CD4-positive, alpha-beta T cell (primary cell): Measurements from ENCODE around the gene CYP11A1. TPM values are rescaled to one million over a fixed set of nuclear protein-coding genes. Genes with fewer than 3 reads are reported as not detected.

Experiments used
- ATAC-seq: fragments of 200-7000 bp; cut with Tn5 transposase; one replicate; pipeline ENCODE4 v1.10.0; 2022; ENCODE audit warnings: mild to moderate bottlenecking; ENCODE audit not compliant: poor library complexity
- CTCF ChIA-PET: fragments of 350-600 bp; sonication (Branson Sonifier 250); formaldehyde crosslinking; loops from one replicate; lab custom pipeline; 2021; ENCODE audit warnings: antibody characterized with exemption, inconsistent platforms; lab: Charles Lee
- POLR2A ChIA-PET: fragments of 350-600 bp; sonication (Branson Sonifier 250); formaldehyde crosslinking; loops from one replicate; lab custom pipeline; 2021; ENCODE audit warnings: antibody characterized with exemption, inconsistent platforms; lab: Charles Lee
- DNase-seq, 14 experiments: peaks; one replicate each; pipeline ENCODE4 v3.0.0-alpha.2; 2013 to 2020; ENCODE audit warnings: mixed read lengths in 2 of 14
- H3K27ac ChIP-seq, 2 donors: one replicate each; pipeline versions ENCODE4 v1.5.1 to v1.7.0; 2013; ENCODE audit warnings: low read length in 2 of 2, low read depth in 1 of 2, mild to moderate bottlenecking in 1 of 2
- H3K27me3 ChIP-seq, 2 experiments: 1 replicate in 1 of 2; 2 replicates in 1 of 2; pipeline versions ENCODE4 v1.6.1 to v1.7.0; 2013; ENCODE audit warnings: low read length in 2 of 2, control low read depth in 1 of 2, mild to moderate bottlenecking in 1 of 2, moderate library complexity in 1 of 2; ENCODE audit not compliant: insufficient read depth in 2 of 2, control insufficient read depth in 1 of 2
- H3K36me3 ChIP-seq: one replicate; pipeline ENCODE4 v1.6.1; 2013; ENCODE audit warnings: low read length, control low read depth; ENCODE audit not compliant: insufficient read depth
- H3K4me1 ChIP-seq: one replicate; pipeline ENCODE4 v1.6.1; 2013; ENCODE audit warnings: low read length, control low read depth; ENCODE audit not compliant: insufficient read depth
- H3K4me3 ChIP-seq: one replicate; pipeline ENCODE4 v1.5.1; 2013; ENCODE audit warnings: mild to moderate bottlenecking, low read length, moderate library complexity
- H3K9me3 ChIP-seq, 2 experiments: 1 replicate in 1 of 2; 2 replicates in 1 of 2; pipeline versions ENCODE4 v1.6.1 to v1.7.0; 2013; ENCODE audit warnings: low read length in 2 of 2, mild to moderate bottlenecking in 2 of 2, control low read depth in 1 of 2, moderate library complexity in 1 of 2; ENCODE audit not compliant: control insufficient read depth in 1 of 2, insufficient read depth in 1 of 2
- H3K27ac Mint-ChIP-seq: one replicate; pipeline ENCODE4 v1.8.0; 2020; ENCODE audit warnings: mixed read lengths
- H3K27me3 Mint-ChIP-seq: one replicate; pipeline ENCODE4 v1.8.0; 2021; ENCODE audit warnings: mixed read lengths
- H3K36me3 Mint-ChIP-seq: one replicate; pipeline ENCODE4 v1.8.0; 2021; ENCODE audit warnings: low read depth, mixed read lengths
- H3K4me1 Mint-ChIP-seq: one replicate; pipeline ENCODE4 v1.8.0; 2021; ENCODE audit warnings: low read depth, mixed read lengths
- H3K4me3 Mint-ChIP-seq: one replicate; pipeline ENCODE4 v1.8.0; 2020; ENCODE audit warnings: mild to moderate bottlenecking, mixed read lengths
- H3K9me3 Mint-ChIP-seq: one replicate; pipeline ENCODE4 v1.8.0; 2020; ENCODE audit warnings: mixed read lengths
- intact Hi-C, 2 experiments: fragments of 100-400 bp; cut with DNase I in 1 of 2; cut with micrococcal nuclease in 1 of 2; formaldehyde crosslinking; loops; one replicate each; pipeline versions ENCODE4 v1.15.1 to v1.9.0; 2023 to 2025; cut with DNase I, micrococcal nuclease
- total RNA-seq, 174 experiments: library from RNA in 2 of 174; stranded (reverse) in 2 of 174; gene quantifications; one replicate each; pipeline ENCODE4 v1.2.3 and lab custom pipeline; 2021 to 2026
- TF ChIP-seq, protein P1 (sequence below): fragments of 200-600 bp; IDR thresholded peaks from one replicate; pipeline ENCODE4 v1.8.0; 2022; ENCODE audit warnings: antibody characterized with exemption, mild to moderate bottlenecking

Gene CYP11A1
- total RNA-seq, 2 experiments from 2014 or later, result not detected

DNA sequence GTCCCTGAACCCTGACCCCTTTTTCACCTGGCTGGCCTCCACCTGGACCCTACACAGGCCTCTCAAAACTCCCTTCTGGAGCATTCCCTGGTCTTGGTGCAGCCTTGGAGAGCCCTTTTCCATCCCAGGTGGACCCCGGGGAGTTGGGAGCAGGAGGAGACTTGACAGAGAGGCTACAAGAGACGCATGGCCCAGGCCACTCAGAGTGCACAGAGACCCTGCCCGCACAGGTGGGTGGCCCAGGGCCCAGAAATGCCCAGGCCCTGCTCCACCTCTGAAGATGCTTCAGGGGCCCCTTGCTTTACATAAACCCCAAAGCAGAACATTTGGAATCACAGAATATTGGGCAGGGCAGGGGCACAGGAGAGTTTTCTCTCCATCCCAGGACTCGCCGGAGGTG lies 34.4 kb downstream of the CYP11A1 start:
- H3K4me3 Mint-ChIP-seq, result no peak overlapping the region
- Histone ChIP-seq H3K36me3 (no peaks in the 10 kb centered on the region), H3K4me3 (no peak overlapping the region), H3K27ac (no peak overlapping the region), H3K9me3 (peaks cover 0 to 5% of the 10 kb centered on the region in 2 experiments), H3K4me1 (peaks cover 6% of the 10 kb centered on the region), H3K27me3 (no peaks in the 10 kb centered on the region)
- CTCF ChIA-PET, result no interaction called here
- H3K36me3 Mint-ChIP-seq, result no peaks in the 10 kb centered on the region
- TF ChIP-seq, protein P1, sequence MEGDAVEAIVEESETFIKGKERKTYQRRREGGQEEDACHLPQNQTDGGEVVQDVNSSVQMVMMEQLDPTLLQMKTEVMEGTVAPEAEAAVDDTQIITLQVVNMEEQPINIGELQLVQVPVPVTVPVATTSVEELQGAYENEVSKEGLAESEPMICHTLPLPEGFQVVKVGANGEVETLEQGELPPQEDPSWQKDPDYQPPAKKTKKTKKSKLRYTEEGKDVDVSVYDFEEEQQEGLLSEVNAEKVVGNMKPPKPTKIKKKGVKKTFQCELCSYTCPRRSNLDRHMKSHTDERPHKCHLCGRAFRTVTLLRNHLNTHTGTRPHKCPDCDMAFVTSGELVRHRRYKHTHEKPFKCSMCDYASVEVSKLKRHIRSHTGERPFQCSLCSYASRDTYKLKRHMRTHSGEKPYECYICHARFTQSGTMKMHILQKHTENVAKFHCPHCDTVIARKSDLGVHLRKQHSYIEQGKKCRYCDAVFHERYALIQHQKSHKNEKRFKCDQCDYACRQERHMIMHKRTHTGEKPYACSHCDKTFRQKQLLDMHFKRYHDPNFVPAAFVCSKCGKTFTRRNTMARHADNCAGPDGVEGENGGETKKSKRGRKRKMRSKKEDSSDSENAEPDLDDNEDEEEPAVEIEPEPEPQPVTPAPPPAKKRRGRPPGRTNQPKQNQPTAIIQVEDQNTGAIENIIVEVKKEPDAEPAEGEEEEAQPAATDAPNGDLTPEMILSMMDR, result no peak
- no peaks in the 10 kb centered on the region for H3K9me3 Mint-ChIP-seq
- no peaks in the 10 kb centered on the region for H3K27me3 Mint-ChIP-seq
- intact Hi-C loops, result no loop called here
- no peak overlapping the region for H3K27ac Mint-ChIP-seq
- no peaks in the 10 kb centered on the region for H3K4me1 Mint-ChIP-seq
- POLR2A ChIA-PET, result no interaction called here
- ATAC-seq (no peak), DNase-seq (no peak)

DNA sequence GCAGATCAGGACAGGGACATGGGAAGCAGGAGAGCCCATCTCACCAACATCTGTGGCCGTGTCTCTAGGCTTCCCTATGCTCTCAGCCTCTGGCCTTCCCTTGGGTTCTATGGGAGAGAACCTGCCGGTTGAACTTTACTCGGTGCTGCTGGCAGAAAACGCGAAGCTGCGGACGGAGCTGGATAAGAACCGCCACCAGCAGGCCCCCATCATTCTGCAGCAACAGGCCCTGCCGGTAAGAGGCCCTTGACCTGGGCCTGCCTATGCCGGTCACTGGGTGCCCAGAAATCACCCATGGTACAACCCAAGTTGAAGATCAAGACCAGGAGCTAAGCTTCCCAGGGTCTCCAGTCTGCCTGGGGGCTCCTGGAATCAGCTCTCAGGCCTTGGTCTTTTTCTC lies 34.8 kb downstream of the CYP11A1 start:
- Mint-ChIP-seq H3K36me3 (no peaks in the 10 kb centered on the region), H3K27ac (no peak overlapping the region), H3K9me3 (no peaks in the 10 kb centered on the region), H3K4me3 (no peak overlapping the region), H3K4me1 (no peaks in the 10 kb centered on the region), H3K27me3 (no peaks in the 10 kb centered on the region)
- POLR2A ChIA-PET, result no interaction called here
- DNase-seq, result no peak
- CTCF ChIA-PET, result no interaction called here
- ATAC-seq, result no peak
- intact Hi-C loops, result no loop called here
- H3K27me3 ChIP-seq, result no peaks in the 10 kb centered on the region
- no peak overlapping the region for H3K27ac ChIP-seq
- TF ChIP-seq, protein P1, result no peak
- peaks cover 0 to 5% of the 10 kb centered on the region in 2 experiments for H3K9me3 ChIP-seq
- H3K4me3 ChIP-seq, result no peak overlapping the region
- peaks cover 6% of the 10 kb centered on the region for H3K4me1 ChIP-seq
- H3K36me3 ChIP-seq, result no peaks in the 10 kb centered on the region

DNA sequence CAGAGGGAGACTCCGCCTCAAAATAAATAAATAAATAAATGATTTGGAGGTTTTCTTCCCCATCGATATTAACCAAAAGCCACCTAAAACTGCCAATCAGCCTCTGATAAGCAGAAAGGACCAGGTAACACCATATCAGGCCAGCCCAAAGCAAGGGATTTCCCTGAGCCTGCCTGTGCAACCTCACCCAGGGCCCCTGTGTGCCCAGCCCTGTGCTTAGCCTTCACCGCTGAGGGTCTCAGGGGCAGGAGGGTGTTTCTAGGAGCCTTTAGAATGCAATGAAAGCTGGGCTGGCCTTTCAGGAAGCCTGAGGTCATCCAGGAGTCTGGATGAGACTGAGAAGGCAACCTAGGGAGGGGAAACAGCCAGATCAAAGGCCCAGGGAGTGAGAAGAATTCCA lies 35.4 kb downstream of the CYP11A1 start:
- DNase-seq, result no peak
- intact Hi-C loops, result no loop called here

More for the DNA sequence above, 35.4 kb downstream of the CYP11A1 start:
- Mint-ChIP-seq H3K4me1 (no peaks in the 10 kb centered on the region), H3K9me3 (no peaks in the 10 kb centered on the region), H3K27me3 (no peaks in the 10 kb centered on the region), H3K4me3 (no peak overlapping the region), H3K36me3 (no peaks in the 10 kb centered on the region), H3K27ac (no peak overlapping the region)
- peaks cover 0 to 5% of the 10 kb centered on the region in 2 experiments for H3K9me3 ChIP-seq
- H3K27me3 ChIP-seq, result no peaks in the 10 kb centered on the region
- TF ChIP-seq, protein P1, result no peak
- no peak overlapping the region for H3K4me3 ChIP-seq
- H3K36me3 ChIP-seq, result no peaks in the 10 kb centered on the region
- H3K4me1 ChIP-seq, result peaks cover 6% of the 10 kb centered on the region
- CTCF ChIA-PET, result no interaction called here
- no peak overlapping the region for H3K27ac ChIP-seq
- POLR2A ChIA-PET, result no interaction called here
- no peak for ATAC-seq
